T-helper 17 cell (primary cell): Measurements from ENCODE around the gene NMBR. TPM values are rescaled to one million over a fixed set of nuclear protein-coding genes. Genes with fewer than 3 reads are reported as not detected.
"Not testable (repeated sequence)": the region's sequence is repeated elsewhere in the genome, so short reads cannot be mapped to it uniquely, and the experiment has no call there.

ENCODE experiments used
- ATAC-seq: fragments of 150-1000 bp; cut with Tn5 transposase; 2 replicates; pipeline ENCODE4 v1.10.0; 2021; ENCODE audit warnings: mild to moderate bottlenecking, moderate library complexity
- DNase-seq, 3 donors: peaks; one replicate each; pipeline versions ENCODE4 v3.0.0 to v3.0.0-alpha.2; 2020 to 2021
- H3K9me3 ChIP-seq: one replicate; pipeline ENCODE4 v1.7.0; 2013; ENCODE audit warnings: low read length, mild to moderate bottlenecking; ENCODE audit not compliant: control insufficient read depth, poor library complexity, severe bottlenecking
- H3K27ac Mint-ChIP-seq: one replicate; pipeline ENCODE4 v1.8.0; 2022; ENCODE audit warnings: mild to moderate bottlenecking, moderate library complexity, mixed read lengths
- H3K27me3 Mint-ChIP-seq: one replicate; pipeline ENCODE4 v1.8.0; 2022; ENCODE audit warnings: mixed read lengths
- H3K36me3 Mint-ChIP-seq: one replicate; pipeline ENCODE4 v1.8.0; 2022; ENCODE audit warnings: low read depth, mixed read lengths
- H3K4me1 Mint-ChIP-seq: one replicate; pipeline ENCODE4 v1.8.0; 2022; ENCODE audit warnings: mild to moderate bottlenecking, mixed read lengths
- H3K4me3 Mint-ChIP-seq: one replicate; pipeline ENCODE4 v1.8.0; 2022; ENCODE audit warnings: mild to moderate bottlenecking, moderate library complexity, mixed read lengths
- total RNA-seq, 4 donors: library from RNA in 2 of 4; stranded (reverse) in 2 of 4; gene quantifications; one replicate each; pipeline ENCODE4 v1.2.3 and lab custom pipeline; 2022 to 2026

The NMBR gene
- total RNA-seq, 2 donors from 2014 or later, result not detected

DNA sequence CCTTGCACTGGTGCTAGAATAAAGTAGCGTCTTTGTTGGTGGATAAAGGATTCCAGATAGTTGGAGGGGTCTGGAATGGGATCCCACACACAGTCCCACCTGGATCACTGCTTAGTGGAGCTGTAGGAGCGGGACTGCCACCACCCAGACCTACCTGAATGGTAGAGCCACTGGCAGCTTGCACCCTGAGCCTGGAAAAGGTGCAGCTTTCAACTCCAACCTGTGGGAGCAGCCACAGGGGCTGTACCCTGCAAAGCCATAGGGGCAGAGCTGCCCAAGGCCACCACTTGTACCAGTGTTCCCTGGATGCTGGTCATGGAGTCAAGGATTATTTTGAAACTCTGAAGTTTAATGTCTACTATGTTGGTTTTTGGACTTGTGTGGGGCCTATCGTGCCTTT is 27.1 kb upstream of the NMBR start:
- H3K27ac Mint-ChIP-seq, result no peak overlapping the region
- peaks cover 6% of the 10 kb centered on the region for H3K4me1 Mint-ChIP-seq
- no peak for ATAC-seq
- H3K36me3 Mint-ChIP-seq, result peaks cover 15% of the 10 kb centered on the region
- no peak overlapping the region for H3K4me3 Mint-ChIP-seq
- no peaks in the 10 kb centered on the region for H3K27me3 Mint-ChIP-seq
- no peak for DNase-seq
- no peaks in the 10 kb centered on the region for H3K9me3 ChIP-seq

- H3K27ac Mint-ChIP-seq, result no peak overlapping the region
- no peaks in the 10 kb centered on the region for H3K27me3 Mint-ChIP-seq
- no peak for ATAC-seq
Observed at GRCh38 chr6:142172758-142173157, 25.8 kb upstream of the NMBR start.

GRCh38 chr6:142171351-142171750 is 24.4 kb upstream of the NMBR start:
- no peak overlapping the region for H3K27ac Mint-ChIP-seq
- H3K36me3 Mint-ChIP-seq, result peaks cover 10% of the 10 kb centered on the region
- no peak for ATAC-seq
- H3K4me1 Mint-ChIP-seq, result peaks cover 6% of the 10 kb centered on the region
- H3K9me3 ChIP-seq, result no peaks in the 10 kb centered on the region
- H3K27me3 Mint-ChIP-seq, result no peaks in the 10 kb centered on the region
- H3K4me3 Mint-ChIP-seq, result no peak overlapping the region
- DNase-seq, result no peak

More at GRCh38 chr6:142172758-142173157, 25.8 kb upstream of the NMBR start:
- no peaks in the 10 kb centered on the region for H3K9me3 ChIP-seq
- Mint-ChIP-seq H3K36me3 (peaks cover 15% of the 10 kb centered on the region), H3K4me1 (peaks cover 6% of the 10 kb centered on the region), H3K4me3 (no peak overlapping the region)
- DNase-seq, result no peak

GRCh38 chr6:142167486-142167885 is 20.6 kb upstream of the NMBR start:
- DNase-seq (no peak), ATAC-seq (no peak)
- Mint-ChIP-seq H3K4me3 (no peak overlapping the region), H3K27ac (no peak overlapping the region), H3K4me1 (peaks cover 12% of the 10 kb centered on the region), H3K27me3 (no peaks in the 10 kb centered on the region), H3K36me3 (peaks cover under 1% of the 10 kb centered on the region)
- H3K9me3 ChIP-seq, result no peaks in the 10 kb centered on the region

GRCh38 chr6:142167071-142167470 is 20.1 kb upstream of the NMBR start:
- H3K4me3 Mint-ChIP-seq, result no peak overlapping the region
- no peak for ATAC-seq
- no peaks in the 10 kb centered on the region for H3K36me3 Mint-ChIP-seq

DNA sequence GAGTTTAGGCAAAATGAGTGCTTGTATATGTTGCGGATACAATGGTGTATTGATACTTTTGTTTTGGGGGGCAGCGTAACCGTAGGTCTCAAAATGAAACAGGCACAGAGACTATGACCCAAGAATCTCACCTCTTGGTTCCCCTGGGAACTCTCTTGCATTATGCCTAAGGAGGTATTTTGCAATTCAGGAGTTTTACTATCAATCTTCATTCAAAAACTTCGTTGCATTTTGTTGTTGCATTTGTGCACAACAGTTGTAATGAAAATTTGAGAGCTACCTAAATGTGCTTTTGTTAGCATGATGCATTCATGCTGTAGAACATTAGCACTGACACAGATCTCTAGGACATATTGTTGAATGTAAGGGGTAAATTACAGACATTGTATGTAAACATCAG is 18.3 kb upstream of the NMBR start:
- DNase-seq (no peak), ATAC-seq (no peak)
- no peaks in the 10 kb centered on the region for H3K9me3 ChIP-seq
- Mint-ChIP-seq H3K27ac (peak overlapping the region; percentile 39), H3K36me3 (no peaks in the 10 kb centered on the region), H3K27me3 (no peaks in the 10 kb centered on the region), H3K4me3 (no peak overlapping the region), H3K4me1 (peaks cover 20% of the 10 kb centered on the region)

More at GRCh38 chr6:142167071-142167470, 20.1 kb upstream of the NMBR start:
- no peak overlapping the region for H3K27ac Mint-ChIP-seq
- H3K27me3 Mint-ChIP-seq, result no peaks in the 10 kb centered on the region
- peaks cover 15% of the 10 kb centered on the region for H3K4me1 Mint-ChIP-seq
- H3K9me3 ChIP-seq, result no peaks in the 10 kb centered on the region
- DNase-seq, result no peak

DNA sequence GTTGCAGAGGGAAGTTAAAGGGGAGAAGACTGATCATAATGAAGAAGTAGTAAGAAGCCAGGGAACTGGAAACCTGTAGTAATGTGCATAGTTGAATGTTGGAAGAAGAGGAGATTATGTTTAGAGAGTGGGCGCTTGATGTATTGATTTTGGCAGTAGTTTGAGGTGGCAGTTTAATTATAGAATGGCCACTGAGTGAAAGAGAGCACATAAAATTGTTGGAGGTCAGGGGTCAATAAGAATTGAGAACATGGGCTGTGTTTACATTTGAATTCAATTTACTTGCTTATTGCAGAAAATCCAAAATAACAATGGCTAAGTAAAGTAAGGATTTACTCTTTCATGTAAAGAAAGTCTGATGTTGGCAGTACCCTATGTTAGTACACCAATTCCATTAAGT is 15.9 kb upstream of the NMBR start:
- H3K4me1 Mint-ChIP-seq, result peaks cover 29% of the 10 kb centered on the region
- DNase-seq (no peak), ATAC-seq (no peak)
- H3K27ac Mint-ChIP-seq, result peak overlapping the region; percentile 70
- no peak overlapping the region for H3K4me3 Mint-ChIP-seq
- H3K27me3 Mint-ChIP-seq, result no peaks in the 10 kb centered on the region
- H3K9me3 ChIP-seq, result no peaks in the 10 kb centered on the region
- peaks cover 3% of the 10 kb centered on the region for H3K36me3 Mint-ChIP-seq

DNA sequence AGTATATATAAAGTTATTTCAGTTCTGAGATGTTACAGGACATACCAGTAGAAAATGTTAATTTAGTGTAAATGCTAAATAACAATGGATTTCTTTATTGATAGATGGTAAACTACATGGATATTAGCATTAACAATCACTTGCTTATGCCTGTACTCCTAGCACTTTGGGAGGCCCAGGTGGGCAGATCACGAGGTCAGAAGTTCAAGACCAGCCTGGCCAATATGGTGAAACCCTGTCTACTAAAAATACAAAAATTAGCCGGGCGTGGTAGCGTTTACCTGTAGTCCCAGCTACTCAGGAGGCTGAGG is 9.8 kb upstream of the NMBR start:
- H3K9me3 ChIP-seq, H3K4me3 Mint-ChIP-seq, H3K27me3 Mint-ChIP-seq, H3K36me3 Mint-ChIP-seq, ATAC-seq, DNase-seq: not testable (repeated sequence)
- peak overlapping the region; percentile 73 for H3K27ac Mint-ChIP-seq
- H3K4me1 Mint-ChIP-seq, result peaks cover 39% of the 10 kb centered on the region

DNA sequence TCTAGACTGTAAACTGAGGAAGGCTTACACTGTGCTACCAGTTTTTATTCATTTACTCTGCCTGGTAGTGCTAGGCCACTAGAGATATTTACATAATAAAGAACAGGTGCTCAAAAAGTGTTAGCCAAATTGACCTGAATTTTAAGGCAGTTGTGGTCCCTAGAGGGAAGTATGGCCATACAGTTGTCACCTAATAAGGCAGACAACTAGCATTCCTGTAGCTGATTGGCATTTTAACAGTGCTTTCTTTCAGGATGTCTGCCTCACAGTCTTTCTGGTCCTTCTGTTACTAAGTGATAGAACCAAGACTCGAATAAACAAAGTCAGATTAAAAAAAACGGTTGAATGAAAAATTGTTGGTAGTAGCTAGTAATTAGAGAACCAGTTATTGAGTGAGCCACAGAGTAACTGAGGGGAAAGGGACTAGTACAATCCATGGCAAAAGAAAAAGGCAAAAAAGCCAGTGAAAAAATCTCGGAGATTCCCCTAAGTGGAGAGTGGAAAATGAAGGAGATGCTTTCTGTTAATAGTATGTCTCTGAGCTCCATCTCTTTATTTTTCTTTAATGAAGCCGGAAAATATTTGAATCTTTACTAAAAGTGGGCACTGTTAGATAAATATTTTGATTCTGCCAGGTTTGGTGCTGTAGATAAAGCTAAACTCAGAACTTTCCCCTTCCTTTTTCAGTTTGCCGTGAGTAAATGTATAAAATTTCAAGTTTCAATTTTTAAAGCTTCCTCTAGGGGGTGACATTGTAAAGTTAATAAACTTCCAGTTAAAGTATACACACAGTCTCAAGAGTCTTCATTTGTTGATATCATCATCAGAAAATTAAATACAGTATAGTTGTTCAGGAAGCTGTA is 9.2 kb upstream of the NMBR start:
- peak; percentile 73 for ATAC-seq

DNA sequence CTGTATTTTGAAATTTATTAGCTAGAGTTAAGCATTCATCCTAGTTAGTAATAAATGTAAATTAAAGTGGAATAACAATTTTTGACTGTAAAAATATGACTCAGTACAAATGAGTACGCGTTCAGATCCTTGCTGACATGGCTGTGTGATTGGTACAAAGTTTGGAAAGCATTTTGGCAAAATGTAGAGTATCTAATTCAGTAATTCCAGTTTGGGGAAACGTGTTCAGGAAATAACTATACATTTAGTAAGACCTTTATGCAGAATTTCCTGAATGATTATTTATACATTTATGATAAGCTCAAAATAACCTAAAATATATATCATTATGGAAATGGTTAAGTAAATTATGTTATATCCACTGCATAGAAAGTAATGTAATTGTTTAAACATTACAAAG is 8.2 kb upstream of the NMBR start:
- no peak overlapping the region for H3K4me3 Mint-ChIP-seq
- no peaks in the 10 kb centered on the region for H3K9me3 ChIP-seq
- DNase-seq, result no peak
- H3K4me1 Mint-ChIP-seq, result peaks cover 45% of the 10 kb centered on the region
- H3K27ac Mint-ChIP-seq, result no peak overlapping the region
- no peaks in the 10 kb centered on the region for H3K27me3 Mint-ChIP-seq
- H3K36me3 Mint-ChIP-seq, result peaks cover 11% of the 10 kb centered on the region
- ATAC-seq, result no peak

More for the DNA sequence above, 9.2 kb upstream of the NMBR start:
- no peak for DNase-seq
- no peaks in the 10 kb centered on the region for H3K9me3 ChIP-seq
- peak overlapping the region; percentile 36 for H3K4me3 Mint-ChIP-seq
- peaks cover 41% of the 10 kb centered on the region for H3K4me1 Mint-ChIP-seq
- H3K27me3 Mint-ChIP-seq, result no peaks in the 10 kb centered on the region
- H3K27ac Mint-ChIP-seq, result peak overlapping the region; percentile 73
- peaks cover 3% of the 10 kb centered on the region for H3K36me3 Mint-ChIP-seq

DNA sequence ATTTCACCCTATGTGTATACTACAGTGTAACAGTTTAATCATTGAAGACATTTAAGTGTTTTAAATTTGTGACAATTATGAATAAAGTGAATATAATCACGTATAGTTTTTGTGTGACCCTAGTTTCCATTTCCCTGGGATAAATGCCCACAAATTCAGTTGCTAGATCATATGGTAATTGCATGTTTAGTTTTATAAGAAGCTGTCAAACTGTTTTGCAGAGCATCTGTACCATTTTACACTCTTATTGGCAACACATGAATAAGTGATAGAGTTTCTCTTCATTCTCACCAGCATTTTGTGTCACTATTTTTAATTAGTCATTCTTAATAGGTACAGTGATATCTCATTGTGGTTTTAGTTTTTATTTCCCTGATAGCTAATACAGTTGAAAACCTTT is 7.4 kb upstream of the NMBR start:
- ATAC-seq (no peak), DNase-seq (no peak)
- Mint-ChIP-seq H3K36me3 (peaks cover 7% of the 10 kb centered on the region), H3K27ac (no peak overlapping the region), H3K27me3 (no peaks in the 10 kb centered on the region), H3K4me3 (no peak overlapping the region), H3K4me1 (peaks cover 46% of the 10 kb centered on the region)
- H3K9me3 ChIP-seq, result no peaks in the 10 kb centered on the region

- DNase-seq (no peak), ATAC-seq (no peak)
- H3K27ac Mint-ChIP-seq, result no peak overlapping the region
- H3K36me3 Mint-ChIP-seq, result peaks cover 7% of the 10 kb centered on the region
- peaks cover 51% of the 10 kb centered on the region for H3K4me1 Mint-ChIP-seq
- H3K4me3 Mint-ChIP-seq, result no peak overlapping the region
- no peaks in the 10 kb centered on the region for H3K27me3 Mint-ChIP-seq
- H3K9me3 ChIP-seq, result no peaks in the 10 kb centered on the region
Observed at GRCh38 chr6:142153196-142153595, 6.3 kb upstream of the NMBR start.

GRCh38 chr6:142152746-142153145 is 5.8 kb upstream of the NMBR start:
- Mint-ChIP-seq H3K27ac (no peak overlapping the region), H3K4me1 (peaks cover 55% of the 10 kb centered on the region), H3K27me3 (no peaks in the 10 kb centered on the region), H3K4me3 (no peak overlapping the region), H3K36me3 (peaks cover 7% of the 10 kb centered on the region)
- DNase-seq (no peak), ATAC-seq (no peak)
- H3K9me3 ChIP-seq, result no peaks in the 10 kb centered on the region

GRCh38 chr6:142141531-142141930 is 5.4 kb downstream of the NMBR start:
- not testable (repeated sequence) for H3K36me3 Mint-ChIP-seq

More at GRCh38 chr6:142141531-142141930, 5.4 kb downstream of the NMBR start:
- H3K27me3 Mint-ChIP-seq, result peaks cover 11% of the 10 kb centered on the region
- DNase-seq, ATAC-seq, H3K4me1 Mint-ChIP-seq, H3K27ac Mint-ChIP-seq, H3K4me3 Mint-ChIP-seq, H3K9me3 ChIP-seq: not testable (repeated sequence)
